PC-9 (cell line): ENCODE data around the gene ARHGAP44. TPM values are rescaled to one million over a fixed set of nuclear protein-coding genes. Genes with fewer than 3 reads are reported as not detected.

Source experiments
- BruUV-seq: library from RNA; stranded (reverse); fragments of 400-500 nt; replicated peaks from 2 replicates; lab custom pipeline; 2021; lab: Mats Ljungman, UMichigan
- CTCF ChIA-PET: fragments of 300-600 bp; sonication (Branson Sonifier 250); formaldehyde crosslinking; loops from one replicate; lab custom pipeline; 2022; ENCODE audit warnings: antibody characterized with exemption; lab: Charles Lee
- POLR2A ChIA-PET: fragments of 300-600 bp; sonication (Branson Sonifier 250); formaldehyde crosslinking; loops from one replicate; lab custom pipeline; 2022; ENCODE audit warnings: antibody characterized with exemption; ENCODE audit not compliant: unreplicated experiment; lab: Charles Lee
- DNase-seq, 2 experiments: peaks; one replicate each; pipeline versions ENCODE4 v3.0.0 to v3.0.0-alpha.2; 2015 to 2022; ENCODE audit warnings: mixed read lengths in 1 of 2
- H2AFZ ChIP-seq: fragments of 200-600 bp; sonication (generic); 2 replicates; pipeline ENCODE4 v1.8.1; 2017; ENCODE audit warnings: antibody characterized with exemption
- H3F3A ChIP-seq: fragments of 200-600 bp; sonication (generic); 2 replicates; pipeline ENCODE4 v1.8.1; 2017; ENCODE audit warnings: antibody characterized with exemption, mild to moderate bottlenecking, low read depth; ENCODE audit not compliant: insufficient read depth
- H3K27ac ChIP-seq: fragments of 200-600 bp; sonication (generic); 2 replicates; pipeline ENCODE4 v1.6.1; 2016; ENCODE audit warnings: mixed run types
- H3K27me3 ChIP-seq: fragments of 200-600 bp; sonication (generic); 2 replicates; pipeline ENCODE4 v1.6.1; 2016; ENCODE audit warnings: low read depth, mixed run types; ENCODE audit not compliant: insufficient read depth
- H3K36me3 ChIP-seq: fragments of 200-600 bp; sonication (generic); 2 replicates; pipeline ENCODE4 v1.6.1; 2016; ENCODE audit warnings: low read depth, mixed run types
- H3K4me1 ChIP-seq: fragments of 200-600 bp; sonication (generic); replicated peaks from 2 replicates; pipeline ENCODE4 v1.6.1; 2016; ENCODE audit warnings: mixed run types; ENCODE audit not compliant: insufficient read depth
- H3K4me2 ChIP-seq: fragments of 200-600 bp; sonication (generic); 2 replicates; pipeline ENCODE4 v1.6.1; 2017; ENCODE audit warnings: mixed run types
- H3K4me3 ChIP-seq: fragments of 200-600 bp; sonication (generic); 2 replicates; pipeline ENCODE4 v1.6.1; 2016; ENCODE audit warnings: mixed run types
- H3K79me2 ChIP-seq: fragments of 200-600 bp; sonication (generic); 2 replicates; pipeline ENCODE4 v1.6.1; 2017; ENCODE audit warnings: low read depth, mixed run types
- H3K9me2 ChIP-seq: fragments of 200-600 bp; sonication (generic); 2 replicates; pipeline ENCODE4 v1.8.1; 2017; ENCODE audit warnings: mild to moderate bottlenecking; ENCODE audit not compliant: insufficient read depth
- H3K9me3 ChIP-seq: fragments of 200-600 bp; sonication (generic); 2 replicates; pipeline ENCODE4 v1.8.1; 2016; ENCODE audit warnings: low read depth; ENCODE audit not compliant: insufficient read depth
- H4K20me1 ChIP-seq: fragments of 200-600 bp; sonication (generic); 2 replicates; pipeline ENCODE4 v1.8.1; 2017; ENCODE audit not compliant: insufficient read depth
- EZH2 ChIP-seq: fragments of 200-600 bp; sonication (generic); IDR thresholded peaks from 2 replicates; pipeline ENCODE4 v1.8.0; 2017; ENCODE audit warnings: antibody characterized with exemption, low read depth
- intact Hi-C: fragments of 100-400 bp; cut with micrococcal nuclease; formaldehyde crosslinking; loops from one replicate; pipeline ENCODE4 v1.10.0; 2022; ENCODE audit not compliant: unreplicated experiment
- total RNA-seq: library from RNA; stranded (reverse); gene quantifications from 2 replicates; pipeline ENCODE4 v1.2.3, GENCODE V29; 2021
- TF ChIP-seq, protein P1 (sequence below): fragments of 200-600 bp; sonication (generic); conservative IDR thresholded peaks from 2 replicates; pipeline ENCODE4 v1.6.1; 2017; ENCODE audit warnings: mixed run types, antibody characterized with exemption, mild to moderate bottlenecking, moderate library complexity

Gene ARHGAP44
- total RNA-seq, 1 experiment from 2014 or later: not detected

DNA sequence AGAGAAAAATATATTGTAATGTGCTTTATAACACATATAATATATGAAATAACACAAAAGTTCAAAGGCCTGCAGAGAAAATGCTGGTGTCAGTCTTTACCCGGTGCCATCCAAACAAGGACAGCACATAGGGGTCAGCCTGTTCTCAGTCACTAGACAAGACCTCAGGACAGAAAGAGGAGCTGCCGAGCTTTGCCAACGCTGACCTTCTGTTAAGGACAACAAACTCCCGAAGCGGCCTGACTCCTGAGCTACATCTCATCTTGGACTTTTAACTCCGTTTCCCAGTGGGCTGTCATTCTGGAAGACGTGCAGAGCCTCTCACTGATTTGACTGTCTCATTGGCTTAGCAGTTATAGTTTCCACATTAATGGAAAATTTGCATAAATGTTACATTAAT is 221.7 kb downstream of the ARHGAP44 start:
- intact Hi-C loops: no loop called here
- Histone ChIP-seq H3K36me3 (no peaks in the 10 kb centered on the region), H3K27me3 (no peaks in the 10 kb centered on the region), H3K27ac (no peak overlapping the region), H3F3A (no peaks in the 10 kb centered on the region), H3K4me1 (no peaks in the 10 kb centered on the region), H3K4me2 (no peak overlapping the region), H3K9me3 (no peaks in the 10 kb centered on the region), H3K79me2 (peaks cover 4% of the 10 kb centered on the region), H3K9me2 (no peaks in the 10 kb centered on the region), H4K20me1 (no peaks in the 10 kb centered on the region), H2AFZ (no peak overlapping the region), H3K4me3 (no peak overlapping the region)
- POLR2A ChIA-PET: no interaction called here
- BruUV-seq: no TSS peak
- DNase-seq: no peak
- CTCF ChIA-PET: no interaction called here
- TF ChIP-seq EZH2: no peak
- TF ChIP-seq, protein P1, sequence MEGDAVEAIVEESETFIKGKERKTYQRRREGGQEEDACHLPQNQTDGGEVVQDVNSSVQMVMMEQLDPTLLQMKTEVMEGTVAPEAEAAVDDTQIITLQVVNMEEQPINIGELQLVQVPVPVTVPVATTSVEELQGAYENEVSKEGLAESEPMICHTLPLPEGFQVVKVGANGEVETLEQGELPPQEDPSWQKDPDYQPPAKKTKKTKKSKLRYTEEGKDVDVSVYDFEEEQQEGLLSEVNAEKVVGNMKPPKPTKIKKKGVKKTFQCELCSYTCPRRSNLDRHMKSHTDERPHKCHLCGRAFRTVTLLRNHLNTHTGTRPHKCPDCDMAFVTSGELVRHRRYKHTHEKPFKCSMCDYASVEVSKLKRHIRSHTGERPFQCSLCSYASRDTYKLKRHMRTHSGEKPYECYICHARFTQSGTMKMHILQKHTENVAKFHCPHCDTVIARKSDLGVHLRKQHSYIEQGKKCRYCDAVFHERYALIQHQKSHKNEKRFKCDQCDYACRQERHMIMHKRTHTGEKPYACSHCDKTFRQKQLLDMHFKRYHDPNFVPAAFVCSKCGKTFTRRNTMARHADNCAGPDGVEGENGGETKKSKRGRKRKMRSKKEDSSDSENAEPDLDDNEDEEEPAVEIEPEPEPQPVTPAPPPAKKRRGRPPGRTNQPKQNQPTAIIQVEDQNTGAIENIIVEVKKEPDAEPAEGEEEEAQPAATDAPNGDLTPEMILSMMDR: no peak

GRCh38 chr17:13014801-13015200 is 225.5 kb downstream of the ARHGAP44 start:
- Histone ChIP-seq H3K27me3 (no peaks in the 10 kb centered on the region), H3K36me3 (no peaks in the 10 kb centered on the region), H3K79me2 (peaks cover 18% of the 10 kb centered on the region), H2AFZ (no peak overlapping the region), H3K9me2 (no peaks in the 10 kb centered on the region), H3K4me3 (no peak overlapping the region), H3K27ac (no peak overlapping the region), H3K4me1 (peaks cover 6% of the 10 kb centered on the region; the same call in 1 of the 2 replicates), H4K20me1 (no peaks in the 10 kb centered on the region), H3K4me2 (no peak overlapping the region), H3K9me3 (no peaks in the 10 kb centered on the region), H3F3A (peaks cover 8% of the 10 kb centered on the region; the same call in 1 of the 2 replicates)
- intact Hi-C loops: no loop called here
- no peak for TF ChIP-seq EZH2
- TF ChIP-seq, protein P1: no peak
- ChIA-PET CTCF (no interaction called here), POLR2A (no interaction called here)
- no peak for DNase-seq
- no TSS peak for BruUV-seq

DNA sequence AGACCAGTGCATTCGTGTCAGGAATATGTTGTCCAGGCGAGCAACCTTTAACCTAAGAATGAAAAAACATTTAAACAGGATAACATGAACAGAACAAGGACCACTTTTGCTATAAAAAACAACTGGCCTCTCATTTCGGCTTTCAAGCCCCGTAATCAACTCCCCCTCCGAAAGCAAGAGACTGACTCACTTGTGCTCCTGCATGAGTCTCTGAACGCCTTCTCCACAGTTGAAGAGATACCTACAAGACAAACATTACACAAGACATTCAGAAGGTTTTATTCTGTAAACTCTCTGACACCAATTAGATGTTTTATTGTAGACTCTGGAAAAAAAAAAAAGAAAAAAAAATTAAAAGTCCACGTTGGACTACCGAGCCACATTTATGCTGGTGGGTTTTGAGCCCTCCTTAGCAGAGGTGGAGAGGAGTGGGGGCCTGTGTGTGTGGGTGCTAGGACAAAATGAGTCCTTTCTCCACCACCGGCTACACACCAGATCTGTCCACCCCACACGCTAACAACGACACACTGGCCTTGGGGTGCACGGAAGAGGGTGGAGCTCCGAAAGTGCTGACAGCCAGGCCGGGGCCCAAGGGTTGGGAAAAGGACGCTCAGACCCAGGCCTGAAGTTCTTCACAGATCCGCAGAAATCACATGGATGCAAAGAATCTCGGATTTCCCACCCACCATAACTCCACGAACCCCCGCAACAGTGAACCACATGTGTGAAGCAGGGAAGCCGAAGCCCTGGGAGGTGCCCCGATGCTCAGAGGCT is 227.8 kb downstream of the ARHGAP44 start:
- H4K20me1 ChIP-seq: no peaks in the 10 kb centered on the region
- H3K4me2 ChIP-seq: peak overlapping the region; percentile 90
- H2AFZ ChIP-seq: peak overlapping the region; percentile 95
- TF ChIP-seq EZH2: no peak
- TF ChIP-seq, protein P1: no peak
- H3K27me3 ChIP-seq: peaks cover 4% of the 10 kb centered on the region
- no peaks in the 10 kb centered on the region for H3K9me2 ChIP-seq
- TSS peak; percentile 37 for BruUV-seq
- H3K9me3 ChIP-seq: no peaks in the 10 kb centered on the region
- ChIA-PET CTCF (interaction anchor here (0.6 to 1.7 kb wide), 2 partner anchors 9 to 14 kb away, joined by 3 to 7 read pairs; no protein-coding TSS in a partner anchor), POLR2A (interaction anchor here (0.6 kb wide), 1 partner anchor 1053 kb away, joined by 4 read pairs; no protein-coding TSS in a partner anchor)
- intact Hi-C loops: no loop called here
- H3K4me1 ChIP-seq: peaks cover 6% of the 10 kb centered on the region; the same call in 1 of the 2 replicates
- DNase-seq: no peak
- H3K4me3 ChIP-seq: peak overlapping the region; percentile 90
- H3K27ac ChIP-seq: peak overlapping the region; percentile 65
- H3K79me2 ChIP-seq: peaks cover 18% of the 10 kb centered on the region
- no peaks in the 10 kb centered on the region for H3K36me3 ChIP-seq
- H3F3A ChIP-seq: peaks cover 8% of the 10 kb centered on the region; the same call in 1 of the 2 replicates
